HG02759 (cell line): ENCODE results near the gene HCLS1.

Experiments
- ATAC-seq: cut with Tn5 transposase; IDR thresholded peaks from one replicate; pipeline ENCODE4 v1.9.1; 2021; ENCODE audit warnings: mild to moderate bottlenecking, moderate library complexity; ENCODE audit not compliant: unreplicated experiment

Gene HCLS1

GRCh38 chr3:121658716-121659435, 1.8 kb downstream of the HCLS1 start:
- no peak for ATAC-seq

DNA sequence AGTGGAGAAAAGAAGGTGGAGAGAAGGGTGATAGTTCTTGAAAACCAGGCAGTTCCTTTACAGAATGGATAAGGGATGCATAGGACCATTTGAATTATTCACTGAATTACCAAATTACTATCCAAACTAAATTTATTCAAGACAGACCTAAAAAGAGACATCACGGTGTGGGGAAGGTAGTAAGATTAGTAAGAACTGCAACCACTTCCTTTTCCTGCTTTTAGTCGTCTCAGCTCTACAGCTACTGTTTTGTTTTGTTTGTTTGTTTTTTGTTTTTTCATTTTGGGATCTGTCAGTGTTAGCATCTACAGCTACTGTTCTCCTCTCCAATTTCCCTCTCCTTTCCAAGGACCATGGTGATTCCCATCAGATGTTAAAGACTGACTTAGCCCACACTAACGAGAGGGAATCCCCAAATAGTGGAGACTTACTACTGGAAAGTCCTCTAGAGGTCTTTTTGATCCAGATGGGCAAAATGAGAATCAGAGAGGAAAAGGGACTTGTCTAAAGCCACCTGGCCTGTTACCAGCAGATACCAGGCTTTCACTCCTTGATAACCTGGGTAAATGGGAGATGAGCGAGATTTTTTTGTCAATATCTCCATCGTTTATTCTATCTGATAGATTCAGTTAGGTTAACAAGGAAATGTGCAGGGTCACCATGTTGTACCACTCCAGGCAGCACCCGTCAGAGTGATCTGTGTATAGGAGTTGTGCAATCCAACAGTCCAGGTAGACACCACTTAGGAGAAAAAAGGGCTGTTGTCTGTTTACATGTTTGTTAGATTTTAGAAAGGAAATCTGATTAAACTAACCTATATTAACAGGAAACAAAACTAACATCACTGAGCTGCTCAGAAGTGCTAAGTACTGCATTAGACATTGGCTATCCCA, 6.0 kb downstream of the HCLS1 start:
- peak; percentile 90 for ATAC-seq

- ATAC-seq, result no peak
Observed at GRCh38 chr3:121651684-121652083, 9.0 kb downstream of the HCLS1 start.

- no peak for ATAC-seq
Observed at GRCh38 chr3:121649645-121650044, 11.1 kb downstream of the HCLS1 start.

DNA sequence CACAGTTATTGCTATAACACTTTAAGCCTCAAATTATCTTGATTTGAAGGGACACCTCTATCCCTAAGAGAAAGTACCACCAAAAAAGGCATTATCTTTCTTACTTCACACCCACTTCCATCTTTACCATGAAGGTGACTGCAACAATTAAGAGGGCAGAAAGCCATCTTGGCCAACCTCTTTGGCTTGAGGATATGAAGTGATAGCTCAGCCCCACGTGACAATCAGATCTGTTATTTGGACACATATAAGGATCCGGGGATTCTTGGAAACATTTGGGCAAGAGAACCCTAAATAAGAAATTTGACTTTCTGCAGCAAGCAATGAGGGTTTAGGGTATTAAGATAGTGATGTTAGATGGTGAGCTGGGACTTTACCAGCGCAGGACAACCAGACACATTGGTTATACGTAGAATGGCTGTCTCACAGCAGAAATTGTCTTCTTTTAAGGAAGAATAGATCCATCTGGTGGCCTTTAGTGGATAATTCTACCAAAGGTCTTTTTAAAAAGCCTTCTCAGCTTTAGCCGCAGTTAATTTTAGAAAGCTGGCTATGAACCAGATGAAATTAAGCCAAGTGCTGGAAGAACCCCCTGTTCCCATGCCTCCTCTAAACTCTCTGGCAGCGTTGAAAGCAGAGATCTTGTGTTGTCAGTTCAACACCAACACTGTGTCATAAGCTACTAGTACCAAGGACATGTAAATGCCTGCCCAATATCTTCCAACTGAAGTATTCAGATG, 12.3 kb downstream of the HCLS1 start:
- no peak for ATAC-seq

- no peak for ATAC-seq
Observed at GRCh38 chr3:121645054-121645453, 15.6 kb downstream of the HCLS1 start.

- no peak for ATAC-seq
Observed at GRCh38 chr3:121642601-121643314, 17.9 kb downstream of the HCLS1 start.

DNA sequence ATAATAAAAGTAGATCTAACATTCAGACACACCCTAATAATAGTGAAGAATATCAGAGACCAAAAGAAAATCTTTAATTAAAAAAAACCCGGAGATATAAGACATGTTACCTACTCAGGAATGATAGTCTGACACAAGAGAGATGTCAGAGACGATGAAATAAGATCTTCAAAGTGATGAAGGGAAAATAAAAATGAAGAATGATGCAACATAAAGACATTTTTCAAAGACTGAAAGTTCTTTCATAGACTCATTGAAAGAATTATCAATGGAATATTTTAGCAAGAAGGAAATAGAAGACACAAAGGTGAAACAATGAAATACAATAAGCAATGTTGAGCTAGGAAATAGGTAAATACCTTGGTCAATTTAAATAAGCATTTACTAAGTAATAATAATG, 19.6 kb downstream of the HCLS1 start:
- ATAC-seq, result no peak

DNA sequence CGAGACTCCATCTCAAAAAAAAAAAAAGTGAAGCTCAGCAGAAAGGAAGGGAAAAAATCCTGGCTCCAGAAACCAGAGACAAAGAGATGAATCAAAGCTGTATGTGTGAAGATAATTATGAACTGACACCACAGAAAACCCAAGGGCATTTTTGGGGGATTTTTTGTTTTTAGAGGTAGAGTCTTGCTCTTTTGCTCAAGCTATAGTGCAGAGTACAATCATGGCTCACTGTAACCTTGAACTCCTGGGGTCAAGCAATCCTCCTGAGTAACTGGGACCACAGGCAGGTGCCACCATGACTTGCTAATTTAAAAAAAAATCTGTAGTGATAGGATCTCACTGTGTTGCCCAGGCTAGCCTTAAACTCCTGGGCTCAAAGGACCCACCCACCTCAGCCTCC, 22.8 kb downstream of the HCLS1 start:
- peak; percentile 66 for ATAC-seq

DNA sequence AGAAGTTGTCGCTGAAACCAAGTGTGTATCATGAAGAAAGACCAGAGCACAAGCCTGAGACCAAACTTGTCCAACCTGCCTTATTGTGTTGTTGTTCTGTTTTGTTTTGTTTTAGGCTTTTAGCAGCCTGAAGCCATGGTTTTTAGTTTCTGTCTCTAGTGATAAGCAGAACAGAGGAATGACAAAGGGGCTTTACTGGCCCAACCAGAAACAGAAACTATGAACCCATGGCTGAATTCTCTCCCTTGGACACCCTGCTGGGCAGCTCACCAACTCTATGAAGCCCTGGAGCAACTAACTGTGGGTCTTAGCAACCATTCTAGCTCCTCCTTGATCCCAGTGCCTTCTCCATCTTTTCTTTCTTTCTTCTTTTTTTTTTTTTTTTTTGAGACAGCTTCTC, 30.3 kb downstream of the HCLS1 start:
- no peak for ATAC-seq

DNA sequence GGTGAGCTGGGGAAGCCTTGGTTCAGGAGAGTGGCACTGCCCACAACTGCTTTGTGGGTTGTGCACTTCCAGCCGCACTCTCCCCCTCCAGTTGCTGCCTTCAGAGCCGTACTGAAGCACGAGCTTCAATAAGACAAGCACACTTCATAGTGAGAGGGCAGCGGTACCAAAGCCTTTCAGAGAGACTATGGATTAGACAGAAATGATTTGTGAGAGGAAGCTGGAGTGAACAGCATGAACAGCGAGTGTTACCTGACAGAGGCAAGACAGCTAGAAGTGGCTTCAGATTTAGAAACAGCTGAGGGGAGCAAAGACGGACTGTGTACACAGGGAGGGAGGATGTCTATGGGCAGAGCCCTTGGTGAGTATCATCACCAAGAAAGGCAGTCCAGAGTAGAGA, 31.1 kb downstream of the HCLS1 start:
- no peak for ATAC-seq

GRCh38 chr3:121627622-121628021, 33.1 kb downstream of the HCLS1 start:
- ATAC-seq, result no peak

- ATAC-seq, result no peak
Observed at GRCh38 chr3:121627211-121627610, 33.5 kb downstream of the HCLS1 start.

DNA sequence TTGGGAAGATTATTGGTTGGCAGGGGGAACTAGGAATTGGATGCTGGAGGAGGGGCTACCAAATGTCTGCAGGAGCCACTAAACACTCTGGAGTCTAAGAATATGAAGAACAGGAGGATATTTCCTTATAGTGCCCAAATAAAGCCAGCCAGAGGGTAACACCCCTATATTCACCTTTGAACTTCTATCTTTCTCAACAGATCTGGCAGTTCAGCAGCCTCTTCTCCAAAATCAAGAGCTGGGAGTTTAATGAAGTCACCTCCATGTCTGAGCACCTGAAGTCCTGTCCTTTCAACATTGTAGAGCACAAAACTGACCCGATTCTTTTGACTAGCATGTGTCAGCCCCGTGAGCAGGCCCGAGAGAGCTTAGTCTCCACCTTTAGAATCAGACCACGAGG, 34.2 kb downstream of the HCLS1 start:
- no peak for ATAC-seq

- ATAC-seq, result no peak
Observed at GRCh38 chr3:121624147-121624899, 36.4 kb downstream of the HCLS1 start.

DNA sequence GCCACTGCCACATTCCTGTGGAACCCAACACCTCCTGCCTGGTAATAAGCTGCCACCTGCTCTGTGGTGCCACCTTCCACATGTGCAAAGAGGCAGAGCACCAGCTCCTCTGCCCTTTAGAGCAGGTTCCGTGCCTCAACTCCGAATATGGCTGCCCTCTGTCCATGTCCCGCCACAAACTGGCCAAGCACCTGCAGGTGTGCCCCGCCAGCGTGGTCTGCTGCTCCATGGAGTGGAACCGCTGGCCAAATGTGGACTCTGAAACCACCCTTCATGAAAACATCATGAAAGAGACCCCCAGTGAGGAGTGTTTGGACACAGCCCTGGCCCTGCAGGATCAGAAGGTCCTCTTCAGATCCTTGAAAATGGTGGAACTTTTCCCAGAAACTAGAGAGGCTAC, 39.2 kb downstream of the HCLS1 start:
- no peak for ATAC-seq

DNA sequence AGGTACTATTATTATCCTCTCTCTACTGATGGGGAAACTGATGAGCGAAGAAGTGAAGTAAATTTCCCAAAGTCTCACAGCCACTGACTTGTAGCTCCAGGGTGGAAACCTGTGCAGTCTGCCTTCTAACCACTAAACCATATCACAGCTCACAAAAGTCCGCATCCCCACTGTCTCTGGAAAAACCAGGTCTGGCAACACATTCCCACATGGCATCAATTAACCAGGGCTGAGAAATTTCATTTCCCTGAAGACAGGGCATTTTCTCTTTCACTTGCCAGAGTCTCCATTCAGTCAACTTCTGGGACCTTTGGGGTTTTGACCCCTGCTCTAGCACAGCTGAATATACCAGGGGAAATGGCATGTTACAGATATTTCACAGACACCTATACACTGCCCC, 41.0 kb downstream of the HCLS1 start:
- ATAC-seq, result no peak

DNA sequence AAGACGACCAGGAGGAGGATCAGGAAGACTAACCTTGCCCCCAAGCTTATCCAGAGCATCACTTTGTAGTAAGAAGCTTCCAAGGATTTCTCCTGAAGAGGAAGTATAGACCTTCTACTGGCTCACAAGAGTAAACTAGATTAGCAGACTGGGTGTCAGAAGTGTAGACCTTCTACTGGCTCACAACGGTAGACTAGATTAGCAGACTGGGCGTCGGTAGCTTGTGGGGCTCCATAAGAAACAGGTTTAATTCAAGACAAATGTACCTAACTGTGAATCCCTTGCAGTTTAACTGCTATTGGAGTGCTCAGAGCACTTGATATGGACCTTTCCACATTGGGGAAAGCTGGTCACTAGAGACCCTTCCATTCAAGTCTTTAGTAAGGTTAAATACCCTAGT, 54.6 kb downstream of the HCLS1 start:
- ATAC-seq, result no peak

GRCh38 chr3:121604759-121605158, 55.9 kb downstream of the HCLS1 start:
- no peak for ATAC-seq

DNA sequence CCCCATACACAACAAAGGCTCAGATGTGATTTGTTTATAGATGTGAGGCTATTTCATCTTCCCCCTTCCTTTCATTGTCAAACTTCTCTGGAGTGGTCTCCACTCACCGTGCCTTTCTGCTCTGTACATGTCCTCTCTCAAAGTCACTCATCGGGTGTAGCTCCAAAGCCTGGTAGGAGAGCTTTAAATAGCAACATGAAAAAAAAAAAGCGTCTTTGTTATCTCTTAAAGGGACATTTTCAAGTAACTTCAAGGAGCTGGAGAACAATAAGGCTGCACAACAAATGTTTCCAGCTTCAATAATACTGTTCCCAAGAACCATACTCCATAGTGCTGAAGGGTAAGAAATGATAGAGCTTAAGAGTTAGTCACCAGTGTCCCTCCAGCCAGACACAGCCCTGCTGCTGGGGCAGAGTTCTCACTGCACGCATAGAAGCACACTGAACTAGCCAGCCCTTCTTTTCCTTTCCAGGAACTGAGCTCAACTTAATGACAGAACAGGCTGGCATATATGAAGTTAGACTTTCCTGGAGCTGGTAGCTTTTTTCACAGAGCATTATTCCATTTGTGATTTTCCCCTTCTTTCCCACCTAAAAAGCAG, 59.4 kb downstream of the HCLS1 start:
- ATAC-seq, result no peak
